Vagina (tissue), 2 donors: ENCODE data around the gene CDR2L.

Experiments
- POLR2A ChIP-seq, 2 donors: fragments of 450-650 bp; IDR thresholded peaks; one replicate each; pipeline ENCODE4 v1.6.1; 2017; ENCODE audit warnings: antibody characterized with exemption in 2 of 2, mild to moderate bottlenecking in 2 of 2, moderate library complexity in 2 of 2
- TF ChIP-seq, protein P1 (sequence below), 3 experiments: fragments of 450-650 bp in 2 of 3; fragments of 200-600 bp in 1 of 3; sonication (generic) in 1 of 3; IDR thresholded peaks; one replicate each; pipeline ENCODE4 v1.5.1; 2017 to 2019; ENCODE audit warnings: antibody characterized with exemption in 3 of 3, mild to moderate bottlenecking in 2 of 3, moderate library complexity in 2 of 3

GRCh38 chr17:75036643-75037268 lies 49.3 kb downstream of the CDR2L start:
- TF ChIP-seq POLR2A (IDR thresholded peaks at IDR 0.05), result no peak
- TF ChIP-seq, protein P1, sequence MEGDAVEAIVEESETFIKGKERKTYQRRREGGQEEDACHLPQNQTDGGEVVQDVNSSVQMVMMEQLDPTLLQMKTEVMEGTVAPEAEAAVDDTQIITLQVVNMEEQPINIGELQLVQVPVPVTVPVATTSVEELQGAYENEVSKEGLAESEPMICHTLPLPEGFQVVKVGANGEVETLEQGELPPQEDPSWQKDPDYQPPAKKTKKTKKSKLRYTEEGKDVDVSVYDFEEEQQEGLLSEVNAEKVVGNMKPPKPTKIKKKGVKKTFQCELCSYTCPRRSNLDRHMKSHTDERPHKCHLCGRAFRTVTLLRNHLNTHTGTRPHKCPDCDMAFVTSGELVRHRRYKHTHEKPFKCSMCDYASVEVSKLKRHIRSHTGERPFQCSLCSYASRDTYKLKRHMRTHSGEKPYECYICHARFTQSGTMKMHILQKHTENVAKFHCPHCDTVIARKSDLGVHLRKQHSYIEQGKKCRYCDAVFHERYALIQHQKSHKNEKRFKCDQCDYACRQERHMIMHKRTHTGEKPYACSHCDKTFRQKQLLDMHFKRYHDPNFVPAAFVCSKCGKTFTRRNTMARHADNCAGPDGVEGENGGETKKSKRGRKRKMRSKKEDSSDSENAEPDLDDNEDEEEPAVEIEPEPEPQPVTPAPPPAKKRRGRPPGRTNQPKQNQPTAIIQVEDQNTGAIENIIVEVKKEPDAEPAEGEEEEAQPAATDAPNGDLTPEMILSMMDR (IDR thresholded peaks at IDR 0.05), result no peak
